Keratinocyte (primary cell): ENCODE results near the gene SCN8A.

ENCODE experiments used
- CTCF ChIP-seq, 3 experiments: IDR thresholded peaks in 1 of 3; conservative IDR thresholded peaks in 1 of 3; optimal IDR thresholded peaks in 1 of 3; 2 replicates in 2 of 3; 3 replicates in 1 of 3; pipeline versions ENCODE3 to v1.5.1; 2011; ENCODE audit warnings: low read length in 3 of 3, mild to moderate bottlenecking in 3 of 3, moderate library complexity in 2 of 3, control low read depth in 1 of 3, inconsistent platforms in 1 of 3; ENCODE audit not compliant: insufficient read depth in 2 of 3; ENCODE audit errors: extremely low read depth in 1 of 3
- EZH2 ChIP-seq: IDR thresholded peaks from one replicate; pipeline ENCODE4 v1.6.1; 2012; ENCODE audit warnings: inconsistent platforms, mild to moderate bottlenecking, low read length, moderate library complexity

GRCh38 chr12:51740536-51740935 is 149.5 kb downstream of the SCN8A start:
- no peak for TF ChIP-seq CTCF (optimal IDR thresholded peaks at IDR 0.05 in 1 of 3, IDR thresholded peaks at IDR 0.05 in 1 of 3, conservative IDR thresholded peaks at IDR 0.05 in 1 of 3; ENCODE audit: extremely low read depth in 1 of 3, insufficient read depth in 2 of 3, low read length in 3 of 3)
- TF ChIP-seq EZH2: no peak
